ENCODE measurements around the gene LMAN2.

Gene LMAN2

GRCh38 chr5:177351392-177352329, at the start of gene LMAN2:
Gene LMAN2, minus strand, starts transcription at chr5:177351668. Its CDS starts 21 bp downstream, at chr5:177351647.
- peak; percentile 94 for DNase-seq (ENCODE audit: low spot score)
- no peak for TF ChIP-seq CTCF (IDR thresholded peaks at IDR 0.05; ENCODE audit: extremely low read depth, missing control alignments)

DNA sequence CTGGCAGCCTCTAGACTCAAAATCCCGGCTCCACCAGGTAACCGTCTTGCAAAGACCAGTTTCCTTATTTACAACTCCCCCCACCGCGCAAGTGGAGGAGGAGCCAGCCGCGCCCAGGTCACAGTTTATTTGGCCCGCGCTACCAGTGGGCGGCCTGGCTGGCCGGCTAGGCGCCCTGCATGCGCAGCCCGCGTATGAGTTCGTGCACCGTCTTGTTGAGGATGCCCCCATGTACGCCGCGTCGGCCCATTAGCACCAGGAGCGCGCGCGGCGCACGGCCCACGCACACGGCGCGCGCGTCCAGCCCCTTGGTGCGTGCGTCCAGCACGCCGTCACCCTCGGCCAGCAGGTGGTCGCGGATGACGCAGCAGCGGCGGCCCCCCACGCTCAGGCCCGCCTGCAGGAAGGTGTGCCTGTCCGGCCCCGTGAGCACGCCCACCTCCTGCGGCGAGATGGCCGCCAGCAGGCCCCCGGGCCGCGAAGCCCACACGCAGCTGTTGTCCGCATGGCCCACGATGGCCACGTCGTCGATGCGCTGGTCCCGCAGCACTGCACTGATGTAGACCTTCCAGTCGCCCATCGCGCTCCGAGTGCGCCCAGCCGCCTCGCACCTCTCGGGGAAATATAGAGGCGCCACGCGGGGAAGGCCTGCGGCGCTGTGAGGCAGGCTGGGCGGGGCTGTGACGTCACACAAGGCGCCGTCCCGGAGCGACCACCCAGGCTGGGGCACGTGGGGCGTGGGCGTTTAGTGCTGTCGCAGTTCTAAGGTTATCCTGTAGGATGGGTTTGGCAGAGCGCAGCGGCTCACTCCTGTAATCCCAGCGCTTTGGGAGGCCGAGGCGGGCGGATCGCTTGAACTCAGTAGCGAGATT, 48.8 kb upstream of the LMAN2 start, which contains the start of gene PFN3:
TSS of gene PFN3 (minus strand) at position 665 of the 872 bp plus-strand sequence. CDS start at position 580, 85 bp downstream.
- no peak for DNase-seq (ENCODE audit: low spot score)
- no peak for TF ChIP-seq CTCF (IDR thresholded peaks at IDR 0.05; ENCODE audit: extremely low read depth, missing control alignments)

GRCh38 chr5:177397875-177398390, 46.5 kb upstream of the LMAN2 start:
- no peak for TF ChIP-seq CTCF (IDR thresholded peaks at IDR 0.05; ENCODE audit: extremely low read depth, missing control alignments)
- no peak for DNase-seq (ENCODE audit: low spot score)

DNA sequence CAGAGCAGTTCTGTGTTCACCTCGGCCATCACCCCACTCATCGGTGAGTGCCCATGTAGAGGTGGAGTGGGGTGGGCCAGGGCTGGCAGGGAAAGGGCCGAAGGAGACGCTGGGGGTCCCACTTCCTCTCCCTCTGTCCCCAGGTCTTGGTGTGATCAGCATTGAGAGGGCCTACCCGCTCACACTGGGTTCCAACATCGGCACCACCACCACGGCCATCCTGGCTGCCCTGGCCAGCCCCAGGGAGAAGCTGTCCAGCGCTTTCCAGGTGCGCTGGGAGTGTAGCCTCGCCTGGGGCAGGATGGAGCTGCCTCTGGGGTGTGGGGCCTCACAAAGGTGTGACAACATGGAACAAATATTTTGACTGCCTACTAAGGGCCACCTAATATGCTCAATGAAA, 45.3 kb upstream of the LMAN2 start:
- no peak for TF ChIP-seq CTCF (IDR thresholded peaks at IDR 0.05; ENCODE audit: extremely low read depth, missing control alignments)
- no peak for DNase-seq (ENCODE audit: low spot score)

DNA sequence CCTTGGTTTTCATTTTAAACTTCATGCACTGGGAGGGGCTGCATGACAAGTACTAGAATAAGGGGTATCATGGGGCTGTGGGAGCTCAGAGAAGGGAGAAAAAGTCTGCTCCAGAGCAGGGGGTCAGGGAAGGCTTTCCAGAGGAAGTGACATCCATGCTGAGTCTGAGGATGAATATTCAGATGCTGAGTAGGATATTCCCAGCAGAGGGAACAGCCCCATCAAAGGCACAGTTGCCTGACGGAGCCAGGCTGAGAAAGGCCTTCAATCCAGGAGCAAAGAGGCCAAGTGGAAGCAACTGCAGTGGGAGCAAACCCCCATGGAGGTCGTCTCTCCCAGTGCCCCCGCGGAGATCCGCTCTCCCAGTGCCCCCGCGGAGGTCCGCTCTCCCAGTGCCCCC, 44.6 kb upstream of the LMAN2 start:
- no peak for TF ChIP-seq CTCF (IDR thresholded peaks at IDR 0.05; ENCODE audit: extremely low read depth, missing control alignments)
- DNase-seq (ENCODE audit: low spot score): no peak

- no peak for TF ChIP-seq CTCF (IDR thresholded peaks at IDR 0.05; ENCODE audit: extremely low read depth, missing control alignments)
- no peak for DNase-seq (ENCODE audit: low spot score)
Measured at GRCh38 chr5:177393990-177394389, 42.5 kb upstream of the LMAN2 start.
